Stimulated activated CD4-positive, alpha-beta T cell treated with anti-CD3 and anti-CD28 coated beads, Interleukin-12 subunit alpha, Interleukin-12 subunit beta, amount 100 ng/mL, for 24 hours (primary cell): ENCODE results near the gene CAP1.

ENCODE experiments used
- DNase-seq, 2 experiments: peaks; one replicate each; pipeline ENCODE4 v3.0.0-alpha.2; 2020; ENCODE audit warnings: low read depth in 2 of 2

Gene CAP1

DNA sequence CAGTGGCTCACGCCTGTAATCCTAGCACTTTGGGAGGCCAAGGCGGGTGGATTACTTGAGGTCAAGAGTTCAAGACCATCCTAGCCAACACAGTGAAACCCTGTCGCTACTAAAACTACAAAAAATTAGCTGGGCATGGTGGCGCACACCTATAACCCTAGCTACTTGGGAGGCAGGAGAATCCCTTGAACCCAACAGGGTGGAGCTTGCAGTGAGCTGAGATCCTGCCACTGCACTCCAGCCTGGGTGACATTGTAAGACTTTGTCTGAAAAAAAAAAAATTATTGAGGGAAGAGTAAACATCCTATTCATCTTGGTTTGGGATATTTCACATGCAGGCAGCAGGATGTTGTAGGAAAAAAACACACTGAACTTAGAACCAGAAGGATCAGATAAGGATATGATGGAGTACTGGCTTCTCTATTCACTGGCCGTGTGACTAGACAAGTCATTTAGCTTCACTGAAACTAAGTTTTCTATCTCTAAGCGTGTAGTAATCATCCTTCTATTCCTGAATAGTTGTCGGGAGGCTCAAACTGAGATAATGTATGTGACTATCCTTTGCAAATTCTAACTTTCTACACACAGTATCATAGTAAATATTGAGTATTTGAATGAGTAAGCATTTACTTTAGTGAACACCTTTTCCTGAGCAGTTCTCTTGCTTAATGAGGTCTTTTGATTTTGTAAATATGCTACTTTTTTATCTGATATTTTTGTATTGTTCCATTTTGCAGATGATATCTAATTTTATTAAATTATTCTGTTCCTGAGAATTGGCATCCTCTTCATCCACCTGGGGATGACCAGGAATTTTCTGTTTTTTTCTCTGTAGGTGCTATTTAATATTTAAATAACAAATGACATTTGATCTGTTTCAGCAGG lies 18.2 kb downstream of the CAP1 start:
- no peak for DNase-seq

DNA sequence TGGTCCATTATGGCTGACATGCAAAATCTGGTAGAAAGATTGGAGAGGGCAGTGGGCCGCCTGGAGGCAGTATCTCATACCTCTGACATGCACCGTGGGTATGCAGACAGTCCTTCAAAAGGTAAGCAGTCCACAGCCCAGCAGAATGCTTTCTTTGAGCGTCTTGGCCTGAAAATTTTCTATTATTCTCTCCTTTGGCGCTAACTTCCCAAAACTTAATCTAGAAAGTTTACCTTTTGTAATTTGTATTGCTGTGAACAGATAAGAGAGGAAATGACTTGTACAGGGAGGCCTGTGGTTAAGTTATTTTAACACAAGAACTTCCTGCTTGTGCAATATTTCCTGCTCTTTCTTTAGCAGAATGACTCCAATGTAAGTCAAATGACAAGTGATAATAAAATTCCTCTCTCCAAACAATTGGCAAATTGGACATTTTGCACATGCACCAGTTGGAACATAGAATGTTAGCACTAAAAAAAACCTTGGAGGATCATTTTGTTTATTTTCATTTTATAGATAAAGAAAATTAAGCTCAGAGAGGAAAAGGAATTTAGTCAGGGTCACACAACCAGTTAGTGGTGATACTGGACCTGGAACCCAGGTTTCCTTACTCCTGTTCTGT lies 18.9 kb downstream of the CAP1 start:
- no peak for DNase-seq

DNA sequence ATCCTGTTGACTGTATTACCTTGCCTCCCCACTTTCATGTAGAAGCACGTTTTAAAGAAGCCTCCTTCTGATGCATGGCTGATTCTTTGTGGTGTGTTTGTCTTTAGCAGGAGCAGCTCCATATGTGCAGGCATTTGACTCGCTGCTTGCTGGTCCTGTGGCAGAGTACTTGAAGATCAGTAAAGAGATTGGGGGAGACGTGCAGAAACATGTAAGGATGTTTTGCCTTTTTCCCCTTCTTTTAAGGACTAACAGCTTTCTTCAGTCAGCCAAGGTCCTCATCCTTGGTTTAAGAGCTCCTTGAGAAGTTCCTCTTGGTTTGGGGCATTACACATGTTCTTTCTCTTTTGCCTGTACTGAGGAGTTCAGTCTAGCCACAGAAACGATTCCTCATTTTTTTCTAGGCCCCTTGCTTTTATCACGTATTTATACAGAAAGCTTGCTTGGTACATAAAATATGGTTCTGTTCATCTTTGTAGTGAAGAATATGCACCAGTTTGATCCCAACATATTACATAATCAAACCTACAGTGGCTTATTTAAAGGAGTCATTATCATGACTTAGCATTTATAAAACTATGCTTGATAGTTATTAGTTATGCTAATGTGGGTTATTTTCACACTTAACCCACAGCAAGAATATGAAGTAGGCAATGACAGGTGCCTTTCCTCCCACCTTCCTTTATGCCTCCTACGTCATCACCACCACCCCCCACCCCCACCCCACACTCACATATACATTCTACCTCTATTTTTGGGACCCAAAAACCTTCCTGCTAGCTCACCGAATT lies 19.6 kb downstream of the CAP1 start:
- no peak for DNase-seq

DNA sequence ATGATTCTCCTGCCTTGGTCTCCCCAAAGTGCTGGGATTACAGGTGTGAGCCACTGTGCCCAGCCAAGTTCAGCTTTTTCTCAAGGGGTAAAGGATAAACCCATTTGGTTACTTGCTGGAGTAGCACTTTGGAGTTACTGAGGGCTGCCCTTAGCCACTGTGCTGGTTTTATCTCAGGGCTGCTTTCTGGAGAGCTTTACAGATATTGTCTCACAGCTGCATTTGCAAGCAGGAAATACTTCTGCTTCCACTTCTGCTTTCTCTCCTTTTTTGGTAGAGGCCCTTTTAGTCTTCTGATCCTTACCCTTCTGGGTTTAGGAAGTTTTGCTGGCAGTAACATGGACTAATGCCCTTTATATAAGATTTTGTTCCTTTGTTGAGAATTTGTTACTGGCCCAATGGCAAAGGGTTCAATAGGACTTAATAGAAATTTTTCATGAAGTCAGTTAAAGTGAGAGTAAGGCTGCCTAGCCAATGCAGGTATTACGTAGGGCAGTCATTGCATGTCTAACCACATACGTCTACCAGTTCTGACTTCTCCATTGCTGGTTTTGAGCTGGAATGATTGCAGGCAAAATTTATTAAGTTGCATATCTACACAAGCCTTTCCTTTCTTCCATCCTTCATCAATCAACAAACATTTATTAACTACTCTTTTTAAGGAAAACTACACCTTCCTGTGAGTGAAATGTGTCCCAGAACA lies 24.4 kb downstream of the CAP1 start:
- no peak for DNase-seq

DNA sequence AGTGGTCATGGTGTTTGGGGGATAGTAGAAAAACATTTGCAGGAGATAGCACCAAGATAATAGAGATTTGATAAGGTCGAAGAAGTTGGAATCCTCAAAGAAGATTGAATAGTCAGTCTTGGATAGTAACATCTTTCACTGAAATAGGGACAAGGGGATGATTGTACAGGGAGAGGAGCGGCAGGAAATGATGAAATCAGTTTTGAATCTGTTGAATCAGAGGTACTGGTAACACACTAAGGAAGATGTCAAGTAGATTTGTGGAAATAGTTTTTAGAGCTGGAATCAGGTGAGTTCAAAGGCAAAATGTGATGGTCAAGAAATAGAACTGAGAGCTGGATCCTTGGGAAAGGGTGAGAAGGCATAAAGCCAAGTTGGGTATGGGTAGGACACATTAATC lies 26.5 kb downstream of the CAP1 start:
- DNase-seq: no peak

DNA sequence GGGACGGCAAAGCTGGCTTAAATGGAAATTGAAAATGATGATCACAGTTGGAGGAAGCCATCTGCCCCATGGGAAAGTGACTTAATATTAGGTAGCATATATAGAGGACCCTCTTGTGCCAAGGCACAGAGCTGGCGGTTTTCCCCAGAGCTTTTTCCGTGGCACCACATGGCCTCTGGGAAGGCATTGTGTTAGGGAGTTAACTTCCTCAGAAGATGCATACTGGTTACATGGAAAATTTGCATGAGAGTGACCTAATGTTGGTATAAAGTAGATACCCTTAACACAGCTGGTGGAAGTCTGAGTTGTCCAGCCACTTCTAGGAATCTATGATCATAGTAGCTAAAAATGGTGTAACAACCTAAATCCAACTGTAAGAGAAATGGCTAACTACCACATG lies 27.3 kb downstream of the CAP1 start:
- no peak for DNase-seq

DNA sequence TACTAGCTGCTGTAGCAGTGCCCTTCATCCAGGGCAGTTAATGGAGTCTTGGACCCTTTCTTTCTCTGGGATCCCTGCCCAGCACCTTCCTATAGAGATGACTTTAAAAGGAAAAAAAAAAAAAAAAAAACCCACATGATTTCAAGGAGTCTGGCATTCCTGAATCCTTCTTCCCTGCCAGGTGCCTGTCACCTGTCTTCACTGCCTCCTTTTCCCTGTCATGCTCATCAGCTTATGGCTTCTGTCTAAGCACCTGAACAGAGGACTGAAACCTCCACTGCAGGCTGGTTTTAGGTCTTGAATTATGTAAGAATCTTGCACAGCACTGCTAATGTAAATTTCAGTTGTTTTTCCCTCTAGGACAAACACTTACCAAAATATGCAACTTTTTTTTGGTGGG lies 31.6 kb downstream of the CAP1 start:
- no peak for DNase-seq

DNA sequence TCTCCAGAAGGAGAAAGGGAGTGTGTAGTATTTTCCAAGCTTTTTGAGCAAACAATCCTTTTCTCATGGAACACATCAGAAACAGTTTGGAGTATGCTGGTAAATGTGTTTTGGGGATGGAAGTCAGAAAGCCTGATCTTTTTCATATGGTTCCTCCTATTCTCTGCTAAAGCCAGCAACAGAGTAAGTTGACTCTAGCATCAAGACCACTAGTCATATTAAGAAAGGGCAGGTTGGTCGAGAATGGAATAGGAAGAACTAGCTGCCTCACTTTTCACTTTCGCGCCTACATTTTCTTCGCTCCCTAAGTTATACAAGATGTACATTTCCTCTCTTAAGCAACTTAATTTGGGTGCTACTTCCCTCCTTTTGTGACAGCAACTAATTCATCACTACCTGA lies 32.5 kb downstream of the CAP1 start:
- DNase-seq: no peak

DNA sequence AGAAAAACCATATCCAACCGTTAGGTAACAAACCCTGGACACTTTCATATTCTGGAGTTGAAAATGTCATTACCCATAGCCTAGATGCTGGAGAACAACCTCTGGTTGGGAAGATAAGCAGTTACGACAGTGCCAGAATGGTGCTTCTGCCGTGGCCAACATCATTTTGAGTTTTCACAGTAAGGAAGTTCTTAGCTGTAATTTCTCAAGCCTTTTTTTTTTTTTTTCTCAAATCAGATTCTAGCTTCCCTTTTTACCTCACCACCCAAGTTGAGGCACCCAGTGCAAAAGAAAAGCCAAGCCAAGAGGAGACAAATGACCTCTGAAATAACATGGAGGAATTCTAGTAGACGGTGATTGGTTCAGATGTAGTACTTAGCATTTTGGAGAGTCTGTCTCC lies 34.7 kb downstream of the CAP1 start:
- no peak for DNase-seq

DNA sequence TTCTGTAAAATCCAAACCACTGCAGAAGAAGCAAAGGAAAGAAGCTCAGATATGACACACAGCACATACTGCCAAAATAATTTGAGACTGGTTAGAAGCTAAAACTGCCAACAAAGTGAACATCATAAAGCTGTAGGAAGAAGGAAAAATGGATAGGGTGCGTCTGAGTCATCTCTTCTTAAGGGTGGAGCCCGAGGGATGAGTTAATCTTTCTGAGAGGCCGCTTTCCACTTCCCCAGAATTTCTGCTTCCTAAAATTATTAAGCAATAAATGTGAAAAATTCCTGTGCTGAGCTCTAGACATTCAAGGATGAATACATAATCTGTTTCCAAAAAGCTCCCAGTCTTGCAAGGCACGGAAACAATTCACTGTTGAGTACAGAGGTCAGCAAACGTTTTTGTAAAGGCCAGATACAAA lies 36.4 kb downstream of the CAP1 start:
- DNase-seq: no peak

DNA sequence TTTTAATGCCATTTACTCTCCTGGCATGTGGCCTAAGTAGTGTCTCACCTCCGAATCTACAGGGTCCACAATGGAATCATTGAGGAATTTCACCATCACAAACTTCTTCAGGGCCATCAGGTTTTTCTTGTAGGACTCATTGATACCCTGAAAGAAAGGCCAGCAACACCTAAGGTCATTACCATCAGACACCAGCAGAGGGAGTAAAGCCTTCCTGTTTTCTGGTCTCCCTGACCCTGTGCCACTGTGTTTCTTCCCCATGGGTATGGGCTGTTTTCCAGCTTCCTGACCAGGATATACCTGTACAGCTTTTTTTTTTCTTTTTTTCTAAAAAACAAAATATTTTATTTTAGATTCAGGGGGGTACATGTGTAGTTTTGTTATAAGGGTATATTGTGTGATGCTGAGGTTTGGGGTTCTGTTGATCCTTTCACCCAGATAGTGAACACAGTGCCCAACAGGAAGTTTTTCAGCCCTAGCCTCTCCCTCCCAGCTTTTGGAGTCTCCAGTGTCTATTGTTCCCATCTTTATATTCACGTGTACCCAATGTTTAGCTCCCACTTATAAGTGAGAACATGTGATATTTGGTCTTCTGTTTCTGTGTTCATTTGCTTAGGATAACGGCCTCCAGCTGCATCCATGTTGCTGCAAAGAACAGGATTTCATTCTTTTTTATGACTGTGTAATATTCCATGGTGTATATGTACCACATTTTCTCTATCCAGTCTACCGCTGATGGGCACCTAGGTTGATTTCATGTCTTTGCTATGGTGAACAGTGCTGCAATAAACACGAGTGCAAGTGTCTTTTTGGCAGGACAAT lies 38.2 kb downstream of the CAP1 start:
- DNase-seq: peak in 1 of 2 experiments; percentile 32

DNA sequence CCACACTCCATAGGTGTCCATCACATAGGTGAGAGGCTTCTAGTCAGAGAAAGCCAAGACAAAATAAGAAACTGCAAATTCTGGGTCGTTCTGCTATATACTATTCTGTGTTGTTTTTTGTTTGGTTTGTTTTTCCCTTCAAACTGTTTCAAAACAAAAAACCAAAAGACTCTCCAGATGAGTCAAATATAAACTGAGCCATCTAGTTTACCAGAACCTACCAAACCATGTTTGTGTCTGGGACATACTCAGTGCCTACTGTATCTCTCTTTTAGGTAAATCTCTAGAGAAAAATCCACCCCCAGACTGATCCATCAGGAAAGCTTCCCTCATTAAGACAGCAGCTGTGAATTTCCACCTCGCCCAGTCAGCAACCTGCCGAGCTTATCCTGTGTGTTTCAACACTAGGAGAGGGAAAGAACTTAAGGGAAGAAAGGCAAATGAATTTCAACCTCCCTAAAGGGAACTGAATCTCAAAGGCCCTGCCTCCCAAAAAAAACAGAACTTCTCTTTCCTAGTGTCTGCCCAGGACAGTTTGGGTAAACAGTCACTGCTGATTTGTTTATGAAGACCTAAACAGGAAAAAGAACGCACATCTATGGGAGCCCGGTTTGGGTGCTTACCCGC lies 39.4 kb downstream of the CAP1 start:
- DNase-seq: no peak

DNA sequence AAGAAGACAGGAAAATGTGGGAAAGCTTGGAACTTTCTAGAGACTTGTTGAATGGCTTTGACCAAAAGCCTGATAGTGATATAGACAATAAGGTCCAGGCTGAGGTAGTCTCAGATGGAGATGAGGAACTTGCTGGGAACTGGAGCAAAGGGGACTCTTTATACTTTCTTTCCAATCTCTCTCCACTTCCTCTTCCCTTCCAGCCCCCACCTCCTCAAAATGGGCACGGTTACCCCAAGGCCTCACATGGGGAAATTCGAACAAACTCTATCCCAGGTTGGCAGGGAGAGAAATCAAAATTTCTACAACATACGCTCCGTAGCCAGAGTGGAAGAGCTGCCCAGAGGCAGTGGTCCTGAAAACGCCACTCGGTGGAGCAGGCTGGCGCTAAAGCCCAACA lies 41.3 kb downstream of the CAP1 start:
- no peak for DNase-seq

DNA sequence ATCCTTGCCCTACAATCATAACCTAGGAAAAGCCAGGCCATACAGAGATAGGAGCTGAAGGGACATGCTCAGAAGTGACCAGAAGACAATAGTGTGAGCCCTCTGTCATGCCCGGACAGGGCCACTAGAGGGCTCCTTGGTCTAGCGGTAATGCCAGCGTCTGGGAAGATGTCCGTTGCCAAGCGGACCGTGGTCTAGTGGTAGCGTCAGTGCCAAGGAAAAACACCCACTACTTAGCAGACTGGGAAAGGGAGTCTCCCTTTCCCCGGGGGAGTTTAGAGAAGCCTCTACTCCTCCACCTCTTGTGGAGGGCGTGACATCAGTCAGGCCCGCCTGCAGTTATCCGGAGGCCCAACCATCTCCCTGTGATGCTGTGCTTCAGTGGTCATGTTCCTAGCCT lies 44.2 kb downstream of the CAP1 start:
- DNase-seq: peak in 1 of 2 experiments; percentile 27

DNA sequence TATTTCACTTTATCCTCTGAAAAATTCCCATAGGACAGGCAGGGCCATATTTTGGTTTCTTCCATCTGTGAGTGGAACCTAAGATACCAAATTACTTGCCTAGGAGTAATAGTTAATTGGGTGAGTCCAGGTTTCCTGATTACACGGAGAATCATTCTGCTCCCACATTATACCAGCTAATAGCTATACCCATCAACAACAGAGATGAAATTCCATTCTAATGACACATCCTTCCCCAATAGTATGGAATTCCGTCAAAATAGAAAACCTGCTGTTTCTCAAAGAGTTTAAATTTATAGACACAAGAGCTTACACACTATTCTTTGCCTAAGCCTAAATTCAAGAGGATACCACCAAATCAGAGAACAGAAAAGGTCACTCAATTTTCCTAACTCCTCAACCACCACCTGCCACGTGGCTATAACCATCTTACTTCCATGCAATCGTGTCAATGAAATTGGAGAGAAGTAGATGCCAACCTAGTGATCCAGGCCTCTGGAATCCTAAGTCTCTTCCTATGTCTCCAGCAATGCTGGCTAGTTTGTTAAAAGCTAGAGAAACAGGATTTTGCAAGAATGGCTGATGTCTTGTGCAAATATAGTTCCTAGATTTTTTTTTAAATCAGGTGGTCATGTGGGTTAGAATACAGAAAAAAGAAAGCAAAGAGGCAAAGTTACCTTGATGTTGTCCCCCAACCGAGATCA lies 50.3 kb downstream of the CAP1 start:
- DNase-seq: no peak

DNA sequence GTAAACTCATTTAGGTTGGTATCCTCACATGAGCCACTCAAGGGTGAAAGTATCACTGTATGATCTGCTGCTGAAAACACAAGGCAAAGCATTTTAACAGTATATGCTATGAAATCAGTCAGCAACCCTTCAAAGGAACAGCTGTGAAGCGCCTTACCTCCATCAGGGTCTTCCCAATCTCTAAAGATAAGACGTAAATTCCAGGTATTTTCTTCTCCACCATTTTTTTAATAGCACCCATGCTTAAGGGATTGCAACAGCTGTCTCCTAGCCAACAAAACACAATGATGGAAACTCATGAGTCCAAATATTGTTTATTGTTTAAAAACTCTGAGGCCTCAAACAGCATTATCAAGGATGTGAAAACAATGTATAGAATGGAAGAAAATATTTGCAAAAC lies 51.7 kb downstream of the CAP1 start:
- no peak for DNase-seq

DNA sequence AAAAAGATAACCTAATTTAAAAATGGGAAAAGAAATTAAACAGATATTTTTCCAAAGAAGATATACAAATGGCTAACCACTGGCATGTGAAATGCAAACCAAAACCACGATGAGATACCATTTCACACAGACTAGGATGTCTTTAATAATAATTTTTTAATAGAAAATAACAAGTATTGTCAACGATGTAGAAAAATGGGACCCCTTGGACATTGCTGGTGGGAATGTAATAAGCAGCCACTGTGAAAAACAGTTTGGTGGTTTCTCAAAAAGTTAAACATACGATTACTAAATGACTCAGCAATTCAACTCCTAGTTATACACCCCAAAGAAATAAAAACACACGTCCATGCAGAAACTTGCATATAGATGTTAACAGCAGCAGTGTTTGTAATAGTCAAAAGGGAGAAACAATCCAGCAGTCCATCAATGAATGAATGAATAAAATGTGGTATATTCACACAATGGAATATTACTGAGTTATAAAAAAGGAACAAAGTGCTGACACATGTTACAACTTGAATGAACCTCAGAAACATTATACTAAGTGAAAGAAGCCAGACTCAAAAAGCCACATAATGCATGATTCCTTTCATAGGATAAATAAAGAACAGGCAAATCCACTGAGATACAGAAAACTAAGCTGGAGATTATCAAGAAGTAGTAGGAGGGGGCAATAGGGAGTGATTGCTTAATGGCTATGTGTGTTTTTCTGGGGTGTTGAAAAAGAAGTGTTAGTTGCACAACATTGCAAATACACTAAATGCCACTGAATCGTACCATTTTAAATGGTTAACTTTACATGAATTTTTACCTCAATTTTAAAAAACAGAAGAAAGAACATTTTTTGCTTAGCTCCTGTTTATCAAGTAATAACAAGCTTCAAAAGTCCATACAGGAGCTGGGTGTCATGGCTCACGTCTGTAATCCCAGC lies 52.4 kb downstream of the CAP1 start:
- DNase-seq: no peak

DNA sequence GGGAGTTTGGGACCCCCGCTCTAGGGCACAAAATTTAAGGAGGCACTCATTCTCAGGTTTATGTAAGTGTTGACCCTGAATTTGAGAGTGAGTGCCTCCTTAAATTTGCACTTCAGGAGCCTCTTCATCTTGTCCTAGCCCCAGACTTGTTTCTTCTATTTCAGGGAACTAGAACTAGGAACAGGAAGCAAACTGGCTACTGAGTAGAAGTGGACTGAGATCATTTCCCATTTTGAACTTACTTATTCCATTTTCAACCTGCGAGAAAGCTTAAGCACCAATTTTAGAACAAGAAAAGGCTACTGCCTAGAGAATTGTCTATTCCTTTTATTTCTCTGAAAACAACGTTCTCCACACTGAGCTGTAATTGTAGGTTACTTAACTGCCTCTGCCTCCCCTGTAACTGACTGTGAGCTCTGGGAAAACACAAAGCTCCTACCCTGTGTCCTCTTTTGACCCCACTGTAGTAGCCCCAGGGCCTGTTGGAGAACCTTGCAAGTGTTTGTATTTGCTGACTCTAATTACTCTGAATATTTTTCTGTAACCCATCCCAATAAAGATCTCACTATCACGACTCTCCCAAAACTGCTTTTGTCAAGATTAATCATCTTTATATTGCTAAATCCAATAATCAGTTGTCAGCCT lies 54.1 kb downstream of the CAP1 start:
- DNase-seq: no peak
